HG03378 (cell line): Measurements from ENCODE around the gene TTBK1.
"Not testable (repeated sequence)": the region's sequence is repeated elsewhere in the genome, so short reads cannot be mapped to it uniquely, and the experiment has no call there.

Source experiments
- ATAC-seq: cut with Tn5 transposase; IDR thresholded peaks from one replicate; pipeline ENCODE4 v1.9.1; 2021; ENCODE audit warnings: mild to moderate bottlenecking, moderate library complexity; ENCODE audit not compliant: unreplicated experiment

TTBK1 gene

GRCh38 chr6:43302126-43302525 lies 58.8 kb downstream of the TTBK1 start:
- ATAC-seq: no peak

DNA sequence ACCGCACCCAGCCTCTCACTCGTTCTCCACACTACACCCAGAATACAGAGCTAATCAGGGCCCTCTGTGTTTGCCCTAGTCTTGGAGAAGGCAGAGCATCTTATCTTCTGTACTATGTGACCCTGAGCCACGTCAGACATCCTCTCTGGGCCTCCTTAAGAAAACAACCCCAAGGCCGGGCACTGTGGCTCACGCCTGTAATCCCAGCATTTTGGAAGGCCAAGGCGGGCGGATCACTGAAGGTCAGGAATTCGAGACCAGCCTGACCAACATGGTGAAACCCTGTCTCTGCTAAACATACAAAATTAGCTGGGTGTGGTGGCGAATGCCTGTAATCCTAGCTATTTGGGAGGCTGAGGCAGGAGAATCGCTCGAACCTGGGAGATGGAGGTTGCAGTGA lies 59.7 kb downstream of the TTBK1 start:
- ATAC-seq: not testable (repeated sequence)

DNA sequence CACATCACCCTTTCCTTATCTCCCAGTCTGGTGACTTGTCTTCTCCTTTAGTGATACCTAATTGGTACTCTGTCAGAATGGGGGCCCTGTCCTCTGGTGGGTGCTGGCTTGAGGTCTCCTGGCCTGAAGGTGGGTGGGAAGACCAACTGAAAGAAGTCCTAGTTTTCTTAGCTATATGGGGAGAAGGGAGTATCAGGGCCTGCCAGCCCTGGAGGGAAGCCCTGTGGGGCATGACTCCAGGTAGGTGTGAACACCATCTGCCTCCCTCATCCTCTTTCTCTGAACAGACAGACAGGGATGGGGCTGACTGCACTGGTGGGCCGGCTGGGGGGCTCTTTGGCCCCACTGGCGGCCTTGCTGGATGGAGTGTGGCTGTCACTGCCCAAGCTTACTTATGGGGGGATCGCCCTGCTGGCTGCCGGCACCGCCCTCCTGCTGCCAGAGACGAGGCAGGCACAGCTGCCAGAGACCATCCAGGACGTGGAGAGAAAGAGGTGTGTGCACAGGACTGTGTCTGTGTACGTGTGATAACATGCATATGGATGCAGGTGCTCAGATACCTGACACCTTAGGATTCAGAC lies 60.6 kb downstream of the TTBK1 start:
- ATAC-seq: no peak

DNA sequence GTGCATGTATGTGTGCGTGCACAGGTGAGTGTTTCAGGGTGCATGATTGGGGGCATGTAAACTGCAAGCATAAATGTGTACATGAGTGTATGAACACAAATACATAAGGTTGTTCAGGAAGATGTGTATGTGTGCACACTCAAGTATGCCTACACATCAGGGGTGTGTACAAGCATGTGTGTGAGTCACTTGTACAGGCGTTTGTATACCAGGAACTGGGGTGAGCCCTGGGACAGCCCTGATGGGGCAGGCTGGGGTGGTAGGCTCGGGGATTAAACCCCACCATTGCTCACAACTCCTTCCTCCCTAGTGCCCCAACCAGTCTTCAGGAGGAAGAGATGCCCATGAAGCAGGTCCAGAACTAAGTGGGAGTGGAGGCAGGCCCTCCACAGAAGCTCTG lies 61.1 kb downstream of the TTBK1 start:
- ATAC-seq: no peak

GRCh38 chr6:43304882-43305281 lies 61.6 kb downstream of the TTBK1 start:
- no peak for ATAC-seq

GRCh38 chr6:43306086-43306485 lies 62.8 kb downstream of the TTBK1 start:
- ATAC-seq: no peak

- no peak for ATAC-seq
These were observed 64.3 kb downstream of the TTBK1 start for GRCh38 chr6:43307451-43308100.

DNA sequence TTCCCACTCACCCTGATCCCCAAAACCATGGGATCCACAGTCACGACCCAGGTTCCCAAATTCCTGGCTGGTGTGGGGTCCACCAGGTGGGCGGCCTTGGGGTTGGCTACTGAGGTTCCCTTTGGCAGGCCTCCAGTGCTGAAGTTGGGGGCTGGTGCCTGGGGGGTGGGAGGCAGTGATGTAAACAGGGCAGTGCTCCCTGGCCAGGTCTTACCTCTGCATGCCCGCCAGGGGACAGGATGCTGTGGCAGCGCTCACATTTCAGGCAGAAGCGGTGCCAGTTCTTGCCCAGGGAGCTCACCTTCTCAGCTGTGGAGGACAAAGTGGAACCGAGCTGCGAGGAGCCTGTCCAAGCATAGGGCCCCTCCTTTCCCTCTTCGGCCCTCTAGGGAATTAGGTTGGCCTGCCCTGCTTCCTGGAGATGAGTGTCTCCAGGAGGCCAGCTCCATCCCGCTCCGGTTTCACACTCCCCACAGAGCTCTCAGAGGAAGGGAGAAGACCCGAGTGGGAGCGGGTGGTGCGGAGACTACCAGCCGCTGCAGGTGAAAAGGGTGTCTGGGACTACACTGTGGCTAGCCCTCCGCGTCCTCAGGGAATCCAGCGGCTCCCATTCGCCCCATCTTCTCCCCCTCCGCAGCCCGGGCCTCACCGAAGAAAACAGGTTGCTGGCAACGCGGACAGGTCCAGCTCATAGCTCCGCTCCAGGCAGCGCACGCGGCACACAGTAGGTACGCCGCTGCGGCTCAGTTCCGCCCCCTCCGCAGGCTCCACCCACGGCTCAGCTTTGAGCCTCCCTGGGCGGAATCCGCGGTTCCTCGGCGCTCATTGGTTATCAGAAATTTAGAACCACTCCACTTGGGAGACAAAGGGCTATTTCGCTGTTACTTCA lies 65.1 kb downstream of the TTBK1 start, which contains the start of gene CRIP3:
CRIP3 (minus strand) TSS at position 726 of the 889 bp plus-strand sequence; CDS start at position 692, 34 bp downstream.
- ATAC-seq: no peak

DNA sequence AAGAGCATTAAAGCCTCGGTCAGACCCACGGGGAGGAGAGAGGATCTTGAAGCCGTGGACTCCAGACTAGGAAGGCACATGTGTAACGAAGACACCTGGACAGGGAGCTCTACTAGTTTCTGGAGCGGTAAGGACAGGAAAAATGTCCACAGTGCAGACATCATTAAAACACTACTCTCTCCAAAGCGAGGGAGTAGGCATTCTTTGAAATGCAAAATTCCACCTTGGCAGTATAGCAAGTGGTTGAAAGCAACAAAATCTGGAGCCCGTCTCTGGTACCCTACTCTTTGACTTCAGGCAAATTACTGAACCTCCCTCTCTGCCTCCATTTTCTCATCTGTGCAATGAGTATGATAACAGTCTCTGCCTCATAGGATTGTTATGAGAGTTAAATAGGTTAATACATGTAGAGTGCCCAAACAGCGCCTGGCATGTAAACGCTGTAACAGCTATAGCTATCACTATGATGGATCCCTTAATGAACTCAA lies 65.8 kb downstream of the TTBK1 start:
- ATAC-seq: no peak

DNA sequence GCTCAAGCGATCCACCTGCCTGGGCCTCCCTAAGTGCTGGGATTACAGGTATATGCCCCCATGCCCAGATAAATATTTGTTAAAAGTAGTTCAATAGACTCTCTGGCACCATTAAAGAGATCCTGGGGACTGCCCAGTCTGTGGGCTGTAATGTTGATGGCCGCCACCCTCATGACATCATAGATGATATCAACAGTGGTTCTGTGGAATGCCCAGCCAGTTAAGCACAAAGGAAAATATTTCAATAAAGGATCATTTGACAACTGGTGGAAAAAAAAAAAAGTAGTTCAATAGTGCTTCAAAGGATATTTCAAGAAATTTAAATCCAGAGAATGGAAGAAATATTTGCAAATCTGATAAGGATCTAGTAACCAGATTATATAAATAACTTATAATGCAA lies 66.9 kb downstream of the TTBK1 start:
- ATAC-seq: no peak

GRCh38 chr6:43310624-43311023 lies 67.3 kb downstream of the TTBK1 start:
- ATAC-seq: no peak

DNA sequence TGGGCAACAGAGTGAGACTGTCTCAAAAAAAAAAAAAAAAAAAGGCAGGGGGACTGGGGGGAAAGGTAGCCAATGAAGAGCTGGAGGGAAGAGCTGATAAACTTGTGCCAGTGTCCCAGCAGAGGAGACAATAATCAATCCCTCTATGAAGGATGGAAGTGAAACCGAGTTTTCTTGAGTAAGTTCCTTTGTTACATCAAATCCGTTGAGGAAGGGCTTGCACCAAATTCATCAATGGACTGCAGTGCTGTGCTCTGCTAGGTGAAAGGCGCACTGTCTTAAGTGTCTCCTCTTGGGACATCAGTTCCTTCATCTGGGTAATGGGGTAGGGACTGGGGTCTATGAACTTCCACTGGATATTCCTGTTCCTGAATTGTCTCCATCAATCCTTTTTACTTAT lies 68.4 kb downstream of the TTBK1 start:
- no peak for ATAC-seq

DNA sequence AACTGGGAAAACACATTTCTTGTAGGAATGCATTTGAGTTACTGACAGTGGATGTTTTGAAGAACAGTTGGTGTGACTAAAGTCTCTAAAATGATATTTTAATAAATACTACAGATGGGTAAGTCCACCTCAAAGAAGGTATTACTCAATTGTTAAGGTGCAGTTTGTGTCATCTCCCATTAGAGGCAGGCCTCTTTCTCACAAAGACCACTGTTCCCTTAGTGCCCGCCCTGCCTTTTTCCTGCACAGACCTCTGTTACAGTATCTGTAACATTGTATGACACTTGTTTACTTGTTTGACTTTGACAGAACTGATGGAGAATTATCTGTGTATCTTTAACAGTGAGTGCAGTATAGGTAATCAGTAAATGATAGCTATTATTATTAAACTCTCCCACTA lies 70.5 kb downstream of the TTBK1 start:
- no peak for ATAC-seq

GRCh38 chr6:43318011-43318410 lies 74.7 kb downstream of the TTBK1 start:
- ATAC-seq: no peak

- ATAC-seq: no peak
These were observed 82.6 kb downstream of the TTBK1 start for GRCh38 chr6:43325876-43326275.

DNA sequence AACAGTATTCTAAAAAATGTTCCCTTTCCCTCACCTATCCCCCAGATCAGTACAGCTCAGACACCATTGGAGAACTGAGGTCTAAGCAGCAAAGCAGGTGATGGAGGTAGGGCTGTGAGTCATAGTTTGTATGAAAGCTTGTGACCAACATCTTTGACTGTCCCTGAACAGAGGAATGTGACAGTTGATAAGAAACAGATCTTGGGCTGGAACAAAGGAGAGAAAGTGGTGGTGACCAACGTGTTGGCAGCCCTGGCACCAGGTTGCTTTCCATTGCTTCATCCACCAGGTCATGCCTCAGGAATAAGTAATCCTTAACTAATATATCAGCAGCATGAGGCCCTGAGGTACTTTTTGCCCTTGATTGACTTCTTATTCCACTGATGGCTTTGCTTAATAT lies 85.2 kb downstream of the TTBK1 start:
- no peak for ATAC-seq

DNA sequence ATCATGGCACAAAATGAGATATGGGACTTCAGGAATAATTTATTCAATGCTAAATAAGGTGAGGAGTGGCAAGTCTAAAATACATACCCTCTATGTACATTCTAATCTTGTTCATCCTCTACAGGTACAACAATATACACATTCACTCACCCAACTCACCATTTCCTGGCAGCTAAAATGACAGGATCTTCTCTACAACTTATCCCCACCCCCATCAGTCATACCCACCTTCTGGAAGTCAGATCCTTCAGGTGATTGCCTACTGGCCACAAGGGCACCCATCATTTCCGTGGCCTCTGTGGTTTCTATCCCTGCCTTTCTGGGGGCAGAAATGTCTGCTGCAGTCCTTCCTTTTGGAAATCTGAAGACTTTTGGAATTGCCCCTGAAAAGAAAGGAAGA lies 88.2 kb downstream of the TTBK1 start:
- ATAC-seq: no peak

- ATAC-seq: no peak
These were observed 88.6 kb downstream of the TTBK1 start for GRCh38 chr6:43331891-43332290.

DNA sequence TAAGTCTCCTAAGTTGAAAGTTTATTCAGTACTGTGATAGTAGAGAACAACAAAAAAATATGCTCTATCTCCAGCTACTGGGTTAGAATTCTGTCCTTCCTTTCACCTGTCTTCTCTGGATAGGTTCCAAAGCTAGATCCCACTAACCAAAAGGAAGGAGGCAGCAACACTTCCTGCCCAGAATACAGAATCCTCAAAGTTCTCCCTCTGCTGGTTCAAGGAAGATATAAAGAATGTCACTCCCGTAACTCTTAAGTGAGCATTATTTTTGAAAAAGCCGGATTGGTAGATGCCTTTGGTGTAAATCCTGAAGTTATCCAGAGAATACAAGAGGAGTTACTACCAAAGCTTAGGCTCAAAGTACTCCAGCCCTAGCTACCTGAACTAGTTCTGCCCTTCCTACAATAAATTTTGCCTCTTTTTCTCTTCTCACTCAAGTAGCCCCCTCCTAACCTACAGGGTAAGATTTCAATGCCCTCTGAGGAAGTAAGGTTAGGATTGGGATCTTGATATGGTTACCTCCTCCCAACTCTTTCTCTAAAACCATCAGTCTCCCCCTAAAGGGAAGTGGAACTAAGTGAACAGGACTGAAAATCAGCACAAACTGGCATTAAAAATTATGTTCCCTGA lies 91.3 kb downstream of the TTBK1 start:
- no peak for ATAC-seq

DNA sequence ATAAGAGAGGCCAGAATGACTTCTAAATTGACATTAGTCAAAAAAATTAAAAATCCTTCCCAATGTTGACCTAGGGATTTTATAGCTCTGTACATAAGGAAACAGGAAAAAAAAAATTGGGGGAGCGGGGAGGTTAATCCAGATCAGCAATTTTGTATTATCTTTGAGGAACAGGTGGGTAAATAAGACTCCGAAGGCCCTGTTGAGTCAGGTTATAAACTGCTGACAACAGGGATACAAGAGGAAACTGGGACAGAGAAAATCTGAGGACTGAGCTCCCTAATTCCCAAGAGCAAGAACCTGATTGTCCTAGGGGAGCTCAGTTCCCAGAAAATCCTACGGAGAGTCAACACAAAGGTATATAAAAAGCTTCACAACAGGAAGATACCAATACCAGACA lies 92.2 kb downstream of the TTBK1 start:
- no peak for ATAC-seq

DNA sequence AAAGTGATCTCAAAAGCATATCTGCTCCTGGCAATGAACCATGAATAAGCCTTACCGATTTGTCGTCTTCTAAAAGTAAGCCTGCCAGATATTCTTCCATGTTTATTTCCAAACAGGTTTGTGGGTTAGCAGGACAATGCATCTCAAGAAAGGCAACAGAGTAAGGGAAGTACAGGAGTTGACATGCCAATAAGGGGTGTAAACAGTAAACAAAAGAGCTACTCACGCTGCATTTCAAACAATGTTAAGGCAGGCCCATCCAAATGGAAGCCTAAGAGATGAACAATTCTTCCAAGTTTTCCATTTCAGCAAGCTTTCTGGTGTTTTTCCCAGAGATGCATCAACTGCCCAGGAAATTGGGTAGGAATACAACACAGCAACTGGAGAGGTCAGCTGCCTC lies 93.1 kb downstream of the TTBK1 start:
- no peak for ATAC-seq
